A673 (cell line): ENCODE data around the gene CGNL1. TPM values are rescaled to one million over a fixed set of nuclear protein-coding genes. Genes with fewer than 3 reads are reported as not detected.

Experiments used
- BruUV-seq: library from RNA; stranded (reverse); fragments of 400-500 nt; replicated peaks from 2 replicates; lab custom pipeline; 2021; lab: Mats Ljungman, UMichigan
- CTCF ChIA-PET: fragments of 300-600 bp; sonication (Branson Sonifier 250); formaldehyde crosslinking; loops from one replicate; lab custom pipeline; 2022; ENCODE audit warnings: antibody characterized with exemption; lab: Charles Lee
- POLR2A ChIA-PET: fragments of 300-600 bp; sonication (Branson Sonifier 250); formaldehyde crosslinking; loops from one replicate; lab custom pipeline; 2022; ENCODE audit warnings: antibody characterized with exemption; ENCODE audit not compliant: low non-redundant PET; lab: Charles Lee
- DNase-seq: peaks from one replicate; pipeline ENCODE4 v3.0.0-alpha.2; 2015; ENCODE audit warnings: low spot score
- H3K27ac ChIP-seq: fragments of 200-600 bp; sonication (generic); 2 replicates; pipeline ENCODE4 v1.5.1; 2016; ENCODE audit warnings: mixed run types, low read depth, mild to moderate bottlenecking, mixed read lengths, antibody characterized with exemption, low read length; ENCODE audit not compliant: poor library complexity, severe bottlenecking
- H3K27me3 ChIP-seq: fragments of 200-600 bp; sonication (generic); replicated peaks from 2 replicates; pipeline ENCODE4 v1.6.1; 2017; ENCODE audit warnings: mixed run types, low read depth, mild to moderate bottlenecking, mixed read lengths, antibody characterized with exemption, low read length; ENCODE audit not compliant: insufficient read depth, poor library complexity
- H3K36me3 ChIP-seq: fragments of 200-600 bp; sonication (generic); 2 replicates; pipeline ENCODE4 v1.6.1; 2016; ENCODE audit warnings: mixed run types, mild to moderate bottlenecking, mixed read lengths, antibody characterized with exemption, low read length; ENCODE audit not compliant: insufficient read depth, poor library complexity, severe bottlenecking
- H3K4me1 ChIP-seq: fragments of 200-600 bp; sonication (generic); 2 replicates; pipeline ENCODE4 v1.6.1; 2017; ENCODE audit warnings: mixed run types, mild to moderate bottlenecking, mixed read lengths, antibody characterized with exemption, low read length; ENCODE audit not compliant: insufficient read depth, poor library complexity, severe bottlenecking
- H3K4me3 ChIP-seq: fragments of 200-600 bp; sonication (generic); 2 replicates; pipeline ENCODE4 v1.5.1; 2016; ENCODE audit warnings: low read depth, mixed run types, mild to moderate bottlenecking, mixed read lengths, low read length; ENCODE audit not compliant: poor library complexity, severe bottlenecking
- H3K9me3 ChIP-seq: fragments of 200-600 bp; sonication (generic); 2 replicates; pipeline ENCODE4 v1.6.1; 2016; ENCODE audit warnings: mixed run types, low read depth, mild to moderate bottlenecking, mixed read lengths, antibody characterized with exemption, low read length; ENCODE audit not compliant: poor library complexity, severe bottlenecking
- CTCF ChIP-seq: fragments of 300-800, 200-600 bp; sonication (generic); conservative IDR thresholded peaks from 2 replicates; pipeline ENCODE4 v1.5.1; 2017; ENCODE audit warnings: low read depth, mild to moderate bottlenecking, antibody characterized with exemption, low read length, moderate library complexity, mixed read lengths
- EZH2 ChIP-seq: fragments of 200-600 bp; sonication (generic); IDR thresholded peaks from 2 replicates; pipeline ENCODE4 v1.6.1; 2017; ENCODE audit warnings: borderline replicate concordance, low read depth, mild to moderate bottlenecking, mixed read lengths, antibody characterized with exemption, low read length; ENCODE audit not compliant: poor library complexity, severe bottlenecking
- intact Hi-C: fragments of 100-400 bp; cut with micrococcal nuclease; formaldehyde crosslinking; loops from one replicate; pipeline ENCODE4 v1.10.0; 2022; ENCODE audit not compliant: unreplicated experiment
- total RNA-seq: library from RNA; stranded (reverse); gene quantifications from 2 replicates; pipeline ENCODE4 v1.2.3, GENCODE V29; 2021

CGNL1 gene
- total RNA-seq, 1 experiment from 2014 or later = 0.58 TPM

GRCh38 chr15:57573151-57573550 lies 196.8 kb downstream of the CGNL1 start:
- no peak for TF ChIP-seq EZH2
- TF ChIP-seq CTCF = no peak
- Histone ChIP-seq H3K36me3 (no peaks in the 10 kb centered on the region), H3K4me1 (no peaks in the 10 kb centered on the region), H3K27ac (no peak overlapping the region), H3K9me3 (no peaks in the 10 kb centered on the region), H3K4me3 (no peak overlapping the region), H3K27me3 (no peaks in the 10 kb centered on the region)
- POLR2A ChIA-PET = no interaction called here
- no TSS peak for BruUV-seq
- CTCF ChIA-PET = no interaction called here
- intact Hi-C loops = no loop called here
- no peak for DNase-seq

GRCh38 chr15:57575363-57575762 lies 199.1 kb downstream of the CGNL1 start:
- ChIA-PET CTCF (no interaction called here), POLR2A (no interaction called here)
- TF ChIP-seq EZH2 (no peak), CTCF (no peak)
- Histone ChIP-seq H3K9me3 (no peaks in the 10 kb centered on the region), H3K4me3 (no peak overlapping the region), H3K27me3 (no peaks in the 10 kb centered on the region), H3K4me1 (no peaks in the 10 kb centered on the region), H3K27ac (no peak overlapping the region), H3K36me3 (no peaks in the 10 kb centered on the region)
- intact Hi-C loops = no loop called here
- no TSS peak for BruUV-seq
- no peak for DNase-seq

DNA sequence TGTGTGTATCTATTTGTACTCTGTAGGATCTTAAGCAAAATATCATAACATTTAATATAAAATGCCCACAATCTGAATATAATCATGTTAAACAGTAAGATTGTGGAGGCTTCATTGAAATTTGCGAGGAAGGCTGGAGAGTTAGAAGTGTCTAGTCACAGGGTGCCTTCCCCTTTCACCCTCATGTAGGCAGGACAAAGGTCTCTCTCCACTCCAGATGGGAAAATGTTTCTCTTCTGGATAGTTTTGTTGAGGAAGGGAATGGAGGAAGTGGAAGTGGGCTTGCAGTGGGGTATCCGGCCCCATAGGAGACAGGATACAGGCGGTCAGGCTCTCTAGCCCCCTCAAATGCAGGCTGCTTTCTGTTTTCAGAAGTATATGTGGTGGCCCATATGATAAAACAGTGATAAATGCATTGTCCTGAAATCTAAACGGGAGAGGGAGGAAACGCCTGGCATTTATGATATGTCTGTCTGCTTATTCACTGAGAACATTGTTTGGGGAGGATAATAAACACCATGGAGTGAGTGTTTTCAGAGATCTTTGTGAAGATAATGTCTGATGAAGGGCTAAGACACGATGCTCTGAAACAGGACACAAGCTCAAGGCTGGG lies 202.1 kb downstream of the CGNL1 start:
- no peak overlapping the region for H3K27ac ChIP-seq
- TF ChIP-seq CTCF = no peak
- no peak for TF ChIP-seq EZH2
- no peak overlapping the region for H3K4me3 ChIP-seq
- no peaks in the 10 kb centered on the region for H3K36me3 ChIP-seq
- POLR2A ChIA-PET = no interaction called here
- CTCF ChIA-PET = no interaction called here
- BruUV-seq = no TSS peak
- intact Hi-C loops = no loop called here
- no peak for DNase-seq
- H3K27me3 ChIP-seq = peaks cover 6% of the 10 kb centered on the region
- no peaks in the 10 kb centered on the region for H3K9me3 ChIP-seq
- no peaks in the 10 kb centered on the region for H3K4me1 ChIP-seq
